A549 (cell line): ENCODE results near the gene CNIH3.

ENCODE experiments used
- CBX8 ChIP-seq: fragments of 200-600 bp; sonication (generic); IDR thresholded peaks from 2 replicates; pipeline ENCODE4 v1.6.1; 2016
- CTCF ChIP-seq: fragments of >200 bp; sonication (Bioruptor Twin); formaldehyde crosslinking; IDR thresholded peaks from 3 replicates; pipeline ENCODE4 v1.5.1; 2016
- EP300 ChIP-seq, 2 experiments: fragments of >200 bp; sonication (Bioruptor Twin); formaldehyde crosslinking; IDR thresholded peaks; 2 replicates in 1 of 2; 3 replicates in 1 of 2; pipeline ENCODE4 v1.6.1; 2016 to 2017
- JUN ChIP-seq, 2 experiments: fragments of >200 bp; sonication (Bioruptor Twin); formaldehyde crosslinking; IDR thresholded peaks; 2 replicates in 1 of 2; 3 replicates in 1 of 2; pipeline ENCODE4 v1.6.1; 2016 to 2017
- MAX ChIP-seq: IDR thresholded peaks from 2 replicates; pipeline ENCODE4 v1.6.1; 2012
- MAZ ChIP-seq: fragments of 150-350 bp; IDR thresholded peaks from 2 replicates; pipeline ENCODE4 v1.6.1; 2014; ENCODE audit warnings: antibody characterized with exemption, low read depth, low read length, borderline replicate concordance
- NR3C1 ChIP-seq: fragments of >200 bp; sonication (Bioruptor Twin); formaldehyde crosslinking; IDR thresholded peaks from 3 replicates; pipeline ENCODE4 v1.6.1; 2017
- RCOR1 ChIP-seq: fragments of 150-350 bp; IDR thresholded peaks from 2 replicates; pipeline ENCODE4 v1.6.1; 2014; ENCODE audit warnings: antibody characterized with exemption, low read length, low read depth
- REST ChIP-seq: fragments of 200-600 bp; sonication (generic); IDR thresholded peaks from 2 replicates; pipeline ENCODE4 v1.6.1; 2016; ENCODE audit warnings: antibody characterized with exemption, mild to moderate bottlenecking, moderate library complexity

- TF ChIP-seq EP300 (IDR thresholded peaks at IDR 0.05) (no peak), NR3C1 (no peak), CTCF (no peak), MAZ (no peak), MAX (no peak), REST (no peak), JUN (IDR thresholded peaks at IDR 0.05) (no peak), CBX8 (no peak), RCOR1 (no peak)
Measured at GRCh38 chr1:224743608-224744164, 127.6 kb downstream of the CNIH3 start.
